ENCODE data around the gene HAL. TPM values are rescaled to one million over a fixed set of nuclear protein-coding genes. Genes with fewer than 3 reads are reported as not detected.

Gene HAL
- total and polyA plus RNA-seq, 2 of the 13 experiments (the other 11 are each of a cell fraction or from before 2014, with no cell fraction given), result 0.89 to 37.8 TPM

DNA sequence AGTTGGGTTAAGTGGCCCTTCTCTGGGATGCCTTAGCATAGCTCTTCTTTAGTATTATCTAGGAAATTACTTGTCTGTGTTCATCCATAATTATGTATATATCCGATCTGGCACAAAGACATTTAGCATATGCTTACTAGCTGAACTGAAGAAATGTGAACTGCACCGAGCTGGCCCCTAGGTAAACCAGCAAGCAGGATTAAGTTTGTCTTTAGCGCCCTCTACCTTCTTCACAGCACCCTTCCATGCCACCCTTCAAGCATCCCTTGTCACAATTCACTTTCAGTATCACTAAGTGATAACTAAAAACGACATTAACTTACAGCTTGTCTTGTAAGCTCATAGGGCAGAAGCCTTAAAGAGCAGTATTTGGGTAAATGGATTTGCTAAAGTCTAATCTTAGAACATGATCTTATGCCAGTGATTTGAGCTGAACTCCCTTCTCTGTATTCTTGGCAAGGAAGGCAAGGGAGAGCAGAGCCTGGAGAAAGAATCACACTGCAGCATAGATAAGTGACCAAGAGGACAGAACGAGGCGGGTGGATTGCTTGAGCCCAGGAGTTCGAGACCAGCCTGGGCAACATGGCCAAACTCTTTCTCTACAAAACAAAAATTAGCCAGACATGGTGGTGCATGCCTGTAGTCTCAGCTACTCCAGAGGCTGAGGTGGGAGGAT, 2.6 kb upstream of the HAL start (continued):
- TF ChIP-seq RERE (CRISPR knock-in tag; IDR thresholded peaks at IDR 0.05; ENCODE audit: low read depth) (no peak), RARA (CRISPR knock-in tag; IDR thresholded peaks at IDR 0.05) (0 out of 2 replicates have a peak, but pooled peaks have one; percentile 13), DR1 (CRISPR knock-in tag; IDR thresholded peaks at IDR 0.05) (no peak), GABPA (IDR thresholded peaks at IDR 0.05; ENCODE audit: low read depth, low read length) (no peak), GABPA (CRISPR knock-in tag; IDR thresholded peaks at IDR 0.05; ENCODE audit: low read depth) (0 out of 2 replicates have a peak, but pooled peaks have one; percentile 12), FOXA1 (IDR thresholded peaks at IDR 0.05) (no peak), FOXA1 (CRISPR knock-in tag; IDR thresholded peaks at IDR 0.05) (peak; percentile 83), ZNF329 (CRISPR knock-in tag; IDR thresholded peaks at IDR 0.05; ENCODE audit: low read depth) (no peak), RAD21 (CRISPR knock-in tag; IDR thresholded peaks at IDR 0.05) (peak; percentile 81), ZFP82 (CRISPR knock-in tag; IDR thresholded peaks at IDR 0.05; ENCODE audit: borderline replicate concordance) (no peak), SOX5 (CRISPR knock-in tag; IDR thresholded peaks at IDR 0.05; ENCODE audit: borderline replicate concordance) (0 out of 2 replicates have a peak, but pooled peaks have one; percentile 4)
- TF ChIP-seq, protein P1, sequence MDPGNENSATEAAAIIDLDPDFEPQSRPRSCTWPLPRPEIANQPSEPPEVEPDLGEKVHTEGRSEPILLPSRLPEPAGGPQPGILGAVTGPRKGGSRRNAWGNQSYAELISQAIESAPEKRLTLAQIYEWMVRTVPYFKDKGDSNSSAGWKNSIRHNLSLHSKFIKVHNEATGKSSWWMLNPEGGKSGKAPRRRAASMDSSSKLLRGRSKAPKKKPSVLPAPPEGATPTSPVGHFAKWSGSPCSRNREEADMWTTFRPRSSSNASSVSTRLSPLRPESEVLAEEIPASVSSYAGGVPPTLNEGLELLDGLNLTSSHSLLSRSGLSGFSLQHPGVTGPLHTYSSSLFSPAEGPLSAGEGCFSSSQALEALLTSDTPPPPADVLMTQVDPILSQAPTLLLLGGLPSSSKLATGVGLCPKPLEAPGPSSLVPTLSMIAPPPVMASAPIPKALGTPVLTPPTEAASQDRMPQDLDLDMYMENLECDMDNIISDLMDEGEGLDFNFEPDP (CRISPR knock-in tag; conservative IDR thresholded peaks at IDR 0.05), result no peak
